ENCODE measurements around the gene MLPH. TPM values are rescaled to one million over a fixed set of nuclear protein-coding genes. Genes with fewer than 3 reads are reported as not detected.

The MLPH gene
- total RNA-seq, 2 donors from 2014 or later = 0.75 to 1.0 TPM

DNA sequence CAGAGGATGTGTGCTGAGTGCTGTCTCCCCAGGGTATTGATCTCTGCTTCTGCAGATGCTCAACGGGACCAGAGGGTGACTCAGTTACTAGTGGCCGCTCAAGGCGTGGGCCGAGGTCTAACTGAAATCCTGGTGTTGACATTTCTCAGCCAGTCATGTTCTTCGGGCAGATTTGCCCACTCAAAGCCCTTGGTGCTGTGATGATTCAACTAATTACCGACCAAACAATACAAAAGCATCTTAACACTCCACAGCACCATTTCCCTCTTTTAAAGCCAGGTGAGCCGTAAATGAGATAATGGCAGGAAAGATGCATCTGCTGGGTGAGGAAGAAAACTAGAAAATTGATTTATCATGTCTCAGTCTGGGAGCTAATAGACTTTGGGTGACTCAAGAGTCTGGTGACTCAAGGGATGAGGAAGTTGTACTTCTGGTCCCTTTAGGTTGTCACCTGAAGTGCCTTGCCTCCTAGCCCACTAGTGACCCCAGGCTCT lies 46.7 kb downstream of the MLPH start:
- 88 to 95% methylated on average over 5 to 7 of the region's 7 CpGs for WGBS, 2 experiments (ENCODE audit: insufficient coverage in 1 of 2, insufficient read length in 1 of 2)
- Mint-ChIP-seq H3K27me3 (ENCODE audit: insufficient read depth) (peaks cover 4% of the 10 kb centered on the region), H3K4me3 (no peak overlapping the region), H3K27ac (no peak overlapping the region), H3K9me3 (no peaks in the 10 kb centered on the region), H3K36me3 (ENCODE audit: low read depth) (no peaks in the 10 kb centered on the region), H3K4me1 (peaks cover 16% of the 10 kb centered on the region)
- TF ChIP-seq, protein P1, sequence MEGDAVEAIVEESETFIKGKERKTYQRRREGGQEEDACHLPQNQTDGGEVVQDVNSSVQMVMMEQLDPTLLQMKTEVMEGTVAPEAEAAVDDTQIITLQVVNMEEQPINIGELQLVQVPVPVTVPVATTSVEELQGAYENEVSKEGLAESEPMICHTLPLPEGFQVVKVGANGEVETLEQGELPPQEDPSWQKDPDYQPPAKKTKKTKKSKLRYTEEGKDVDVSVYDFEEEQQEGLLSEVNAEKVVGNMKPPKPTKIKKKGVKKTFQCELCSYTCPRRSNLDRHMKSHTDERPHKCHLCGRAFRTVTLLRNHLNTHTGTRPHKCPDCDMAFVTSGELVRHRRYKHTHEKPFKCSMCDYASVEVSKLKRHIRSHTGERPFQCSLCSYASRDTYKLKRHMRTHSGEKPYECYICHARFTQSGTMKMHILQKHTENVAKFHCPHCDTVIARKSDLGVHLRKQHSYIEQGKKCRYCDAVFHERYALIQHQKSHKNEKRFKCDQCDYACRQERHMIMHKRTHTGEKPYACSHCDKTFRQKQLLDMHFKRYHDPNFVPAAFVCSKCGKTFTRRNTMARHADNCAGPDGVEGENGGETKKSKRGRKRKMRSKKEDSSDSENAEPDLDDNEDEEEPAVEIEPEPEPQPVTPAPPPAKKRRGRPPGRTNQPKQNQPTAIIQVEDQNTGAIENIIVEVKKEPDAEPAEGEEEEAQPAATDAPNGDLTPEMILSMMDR (conservative IDR thresholded peaks at IDR 0.05) = no peak
- Histone ChIP-seq H3K27me3 (ENCODE audit: control insufficient read depth, insufficient read depth, low read length, poor library complexity, severe bottlenecking) (no peaks in the 10 kb centered on the region), H3K4me1 (ENCODE audit: control insufficient read depth, insufficient read depth, low read length) (no peaks in the 10 kb centered on the region), H3K36me3 (ENCODE audit: control insufficient read depth, insufficient read depth, low read length) (no peaks in the 10 kb centered on the region), H3K9me3 (ENCODE audit: control insufficient read depth, low read length) (no peaks in the 10 kb centered on the region), H3K27ac (ENCODE audit: low read depth, low read length) (no peak overlapping the region), H3K4me3 (ENCODE audit: low read length) (no peak overlapping the region), H3K9ac (ENCODE audit: extremely low read depth, low read length, poor library complexity, severe bottlenecking) (no peak overlapping the region)
- no peak for DNase-seq

DNA sequence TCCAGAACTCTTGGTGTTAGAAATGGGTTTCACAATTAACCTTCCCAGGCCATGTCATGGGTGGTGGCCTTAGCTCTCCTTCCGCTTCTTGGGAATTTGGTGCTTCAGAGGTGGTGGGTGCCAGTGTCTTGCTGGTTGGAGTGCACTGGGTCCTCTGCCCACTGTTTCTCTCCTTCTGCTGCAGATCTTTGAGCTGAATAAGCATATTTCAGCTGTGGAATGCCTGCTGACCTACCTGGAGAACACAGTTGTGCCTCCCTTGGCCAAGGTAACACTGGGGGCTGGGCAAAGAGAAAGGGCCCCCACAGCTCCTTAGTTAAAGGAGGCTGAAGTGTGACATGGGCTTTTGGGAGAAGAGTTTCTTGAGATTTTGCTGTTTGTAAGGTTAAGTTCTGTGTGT lies 47.3 kb downstream of the MLPH start:
- DNase-seq = no peak
- no peaks in the 10 kb centered on the region for H3K4me1 ChIP-seq (ENCODE audit: control insufficient read depth, insufficient read depth, low read length)
- 100% methylated on average over 1 of the region's 1 CpG for WGBS, 2 experiments (ENCODE audit: insufficient coverage in 1 of 2, insufficient read length in 1 of 2)
- H3K27me3 ChIP-seq (ENCODE audit: control insufficient read depth, insufficient read depth, low read length, poor library complexity, severe bottlenecking) = no peaks in the 10 kb centered on the region
- no peaks in the 10 kb centered on the region for H3K36me3 ChIP-seq (ENCODE audit: control insufficient read depth, insufficient read depth, low read length)
- Mint-ChIP-seq H3K4me1 (peaks cover 16% of the 10 kb centered on the region), H3K27me3 (ENCODE audit: insufficient read depth) (peaks cover 4% of the 10 kb centered on the region), H3K9me3 (no peaks in the 10 kb centered on the region), H3K27ac (no peak overlapping the region), H3K4me3 (no peak overlapping the region), H3K36me3 (ENCODE audit: low read depth) (no peaks in the 10 kb centered on the region)
- H3K9ac ChIP-seq (ENCODE audit: extremely low read depth, low read length, poor library complexity, severe bottlenecking) = no peak overlapping the region
- TF ChIP-seq, protein P1 (conservative IDR thresholded peaks at IDR 0.05) = no peak
- no peak overlapping the region for H3K27ac ChIP-seq (ENCODE audit: low read depth, low read length)
- no peak overlapping the region for H3K4me3 ChIP-seq (ENCODE audit: low read length)
- no peaks in the 10 kb centered on the region for H3K9me3 ChIP-seq (ENCODE audit: control insufficient read depth, low read length)

DNA sequence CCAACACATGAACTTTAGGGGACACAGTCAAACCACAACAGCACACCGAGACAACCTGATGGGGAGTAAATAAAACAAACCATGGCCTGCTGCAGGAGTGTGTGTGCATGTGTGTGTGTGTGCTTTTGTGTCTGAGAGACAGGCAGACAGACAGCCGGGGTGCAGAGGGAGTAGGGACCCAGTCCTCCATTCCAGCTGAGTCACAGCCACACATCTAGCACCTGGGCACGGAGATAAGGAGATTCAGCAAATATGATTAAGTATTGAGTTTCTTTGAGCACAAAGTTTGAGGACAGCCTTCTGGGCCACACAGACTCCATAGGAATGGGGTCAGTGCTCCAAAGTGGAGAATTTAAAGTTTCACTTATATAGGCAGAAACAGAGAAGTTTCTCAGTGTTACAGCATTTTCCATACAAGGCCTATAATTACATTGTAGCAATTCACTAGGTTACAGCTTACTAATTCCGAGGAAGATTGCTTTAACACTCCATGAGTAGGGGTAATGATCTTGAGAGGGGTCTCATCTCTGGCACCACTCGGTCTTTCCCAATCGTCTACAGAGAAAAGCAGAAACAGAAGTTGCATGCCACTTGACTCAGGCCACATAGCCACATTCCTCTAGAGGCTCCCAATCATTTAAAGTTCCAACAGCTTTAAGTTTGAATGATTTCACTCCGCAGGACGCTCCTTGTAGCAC lies 48.5 kb downstream of the MLPH start:
- no peaks in the 10 kb centered on the region for H3K36me3 Mint-ChIP-seq (ENCODE audit: low read depth)
- 71 to 93% methylated on average over 2 to 8 of the region's 8 CpGs for WGBS, 2 experiments (ENCODE audit: insufficient coverage in 1 of 2, insufficient read length in 1 of 2)

More for the DNA sequence above, 48.5 kb downstream of the MLPH start:
- Histone ChIP-seq H3K27me3 (ENCODE audit: control insufficient read depth, insufficient read depth, low read length, poor library complexity, severe bottlenecking) (no peaks in the 10 kb centered on the region), H3K9me3 (ENCODE audit: control insufficient read depth, low read length) (no peaks in the 10 kb centered on the region), H3K4me3 (ENCODE audit: low read length) (no peak overlapping the region), H3K4me1 (ENCODE audit: control insufficient read depth, insufficient read depth, low read length) (no peaks in the 10 kb centered on the region), H3K9ac (ENCODE audit: extremely low read depth, low read length, poor library complexity, severe bottlenecking) (no peak overlapping the region), H3K36me3 (ENCODE audit: control insufficient read depth, insufficient read depth, low read length) (no peaks in the 10 kb centered on the region), H3K27ac (ENCODE audit: low read depth, low read length) (no peak overlapping the region)
- peaks cover 4% of the 10 kb centered on the region for H3K27me3 Mint-ChIP-seq (ENCODE audit: insufficient read depth)
- H3K4me1 Mint-ChIP-seq = peaks cover 17% of the 10 kb centered on the region
- no peak for DNase-seq
- no peak overlapping the region for H3K4me3 Mint-ChIP-seq
- no peaks in the 10 kb centered on the region for H3K9me3 Mint-ChIP-seq
- H3K27ac Mint-ChIP-seq = no peak overlapping the region
- TF ChIP-seq, protein P1 (conservative IDR thresholded peaks at IDR 0.05) = no peak

Data from endodermal cell (in vitro differentiated cells).